ENCODE data around the gene AHI1. TPM values are rescaled to one million over a fixed set of nuclear protein-coding genes. Genes with fewer than 3 reads are reported as not detected.

The AHI1 gene
- polyA plus RNA-seq, 1 donor (not counting 4 experiments of a cell fraction or from before 2014, with no cell fraction given), result 7.0 TPM

DNA sequence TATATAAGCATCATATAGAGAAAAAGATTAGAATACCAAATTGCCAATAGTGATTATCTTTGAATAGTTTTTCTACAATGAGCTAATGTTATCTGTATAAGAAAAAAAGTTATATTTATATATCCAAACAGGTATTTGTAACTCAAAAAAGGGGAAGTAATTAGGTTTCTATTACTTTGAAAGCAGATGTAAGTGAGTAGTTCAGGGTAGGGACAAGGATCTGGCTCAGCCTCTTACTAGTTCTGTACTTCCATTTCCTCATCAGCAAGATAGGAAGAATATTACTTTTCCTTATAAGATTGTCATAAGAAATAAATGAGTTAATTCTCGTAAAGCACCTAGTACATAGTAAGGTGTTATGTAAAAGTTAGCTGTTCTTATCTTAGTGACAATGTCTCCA, 32.2 kb downstream of the AHI1 start:
- H2AFZ ChIP-seq (ENCODE audit: control insufficient read depth, low read length), result no peak overlapping the region
- no peak overlapping the region for H3K9ac ChIP-seq (ENCODE audit: control insufficient read depth, extremely low read depth, insufficient read depth, low read length)
- no peaks in the 10 kb centered on the region for H3K9me1 ChIP-seq (ENCODE audit: control insufficient read depth, extremely low read depth, insufficient read depth, low read length)
- H3K27ac ChIP-seq (ENCODE audit: control insufficient read depth, insufficient read depth, low read length), result no peak overlapping the region
- dilution Hi-C loops (cut with MboI; ENCODE audit: extremely low pct_ligation_motif_present, low sequenced_read_pairs), result no loop called here
- H3K4me3 ChIP-seq (ENCODE audit: control insufficient read depth in 2 of 3, extremely low read depth in 1 of 3, insufficient read depth in 2 of 3, low read depth in 1 of 3, low read length in 3 of 3), result no peak overlapping the region
- H3K4me2 ChIP-seq (ENCODE audit: control insufficient read depth, extremely low read depth, insufficient read depth, low read depth, low read length), result no peak overlapping the region
- H3K79me2 ChIP-seq (ENCODE audit: control insufficient read depth, insufficient read depth, low read length), result no peaks in the 10 kb centered on the region
- H3K9me3 ChIP-seq (ENCODE audit: control insufficient read depth, low read depth, low read length), result no peaks in the 10 kb centered on the region
- FAIRE-seq (no peak), DNase-seq (ENCODE audit: low read depth, low spot score) (no peak)
- no peaks in the 10 kb centered on the region for H4K20me1 ChIP-seq (ENCODE audit: control insufficient read depth, extremely low read depth, insufficient read depth, low read length)
- peaks cover 0 to 3% of the 10 kb centered on the region in 2 experiments for H3K36me3 ChIP-seq (ENCODE audit: control insufficient read depth in 2 of 2, extremely low read depth in 1 of 2, insufficient read depth in 2 of 2, low read length in 2 of 2)
- no peaks in the 10 kb centered on the region for H3K4me1 ChIP-seq (ENCODE audit: control insufficient read depth, extremely low read depth, insufficient read depth, low read length)
- TF ChIP-seq, protein P1, sequence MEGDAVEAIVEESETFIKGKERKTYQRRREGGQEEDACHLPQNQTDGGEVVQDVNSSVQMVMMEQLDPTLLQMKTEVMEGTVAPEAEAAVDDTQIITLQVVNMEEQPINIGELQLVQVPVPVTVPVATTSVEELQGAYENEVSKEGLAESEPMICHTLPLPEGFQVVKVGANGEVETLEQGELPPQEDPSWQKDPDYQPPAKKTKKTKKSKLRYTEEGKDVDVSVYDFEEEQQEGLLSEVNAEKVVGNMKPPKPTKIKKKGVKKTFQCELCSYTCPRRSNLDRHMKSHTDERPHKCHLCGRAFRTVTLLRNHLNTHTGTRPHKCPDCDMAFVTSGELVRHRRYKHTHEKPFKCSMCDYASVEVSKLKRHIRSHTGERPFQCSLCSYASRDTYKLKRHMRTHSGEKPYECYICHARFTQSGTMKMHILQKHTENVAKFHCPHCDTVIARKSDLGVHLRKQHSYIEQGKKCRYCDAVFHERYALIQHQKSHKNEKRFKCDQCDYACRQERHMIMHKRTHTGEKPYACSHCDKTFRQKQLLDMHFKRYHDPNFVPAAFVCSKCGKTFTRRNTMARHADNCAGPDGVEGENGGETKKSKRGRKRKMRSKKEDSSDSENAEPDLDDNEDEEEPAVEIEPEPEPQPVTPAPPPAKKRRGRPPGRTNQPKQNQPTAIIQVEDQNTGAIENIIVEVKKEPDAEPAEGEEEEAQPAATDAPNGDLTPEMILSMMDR (optimal IDR thresholded peaks at IDR 0.05 in 1 of 3, IDR thresholded peaks at IDR 0.05 in 1 of 3, conservative IDR thresholded peaks at IDR 0.05 in 1 of 3; ENCODE audit: extremely low read depth in 1 of 3, insufficient read depth in 2 of 3, low read length in 3 of 3), result no peak
- no peak for TF ChIP-seq EZH2 (IDR thresholded peaks at IDR 0.05; ENCODE audit: low read length)
- no peaks in the 10 kb centered on the region for H3K27me3 ChIP-seq (ENCODE audit: control insufficient read depth, extremely low read depth, insufficient read depth, low read length)

DNA sequence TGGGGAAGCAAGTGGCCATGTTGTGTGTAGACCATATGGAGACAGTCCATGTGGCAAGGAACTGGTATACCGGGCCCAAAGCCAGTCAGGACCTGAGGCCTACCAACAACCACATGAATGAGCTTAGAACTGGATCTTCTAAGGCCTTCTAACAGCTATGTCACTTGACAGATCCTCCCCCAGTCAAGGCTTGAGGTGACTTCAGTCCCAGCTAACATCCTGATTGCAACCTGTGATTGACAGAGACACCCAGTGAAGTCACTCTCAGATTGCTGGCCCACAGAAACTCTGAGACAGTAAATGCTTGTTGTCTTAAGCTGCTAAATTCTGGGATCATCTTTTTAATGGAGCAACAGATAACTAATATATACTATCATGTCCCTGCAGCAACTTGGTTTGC, 32.9 kb downstream of the AHI1 start:
- dilution Hi-C loops (cut with MboI; ENCODE audit: extremely low pct_ligation_motif_present, low sequenced_read_pairs), result no loop called here
- TF ChIP-seq, protein P1 (optimal IDR thresholded peaks at IDR 0.05 in 1 of 3, IDR thresholded peaks at IDR 0.05 in 1 of 3, conservative IDR thresholded peaks at IDR 0.05 in 1 of 3; ENCODE audit: extremely low read depth in 1 of 3, insufficient read depth in 2 of 3, low read length in 3 of 3), result no peak
- TF ChIP-seq EZH2 (IDR thresholded peaks at IDR 0.05; ENCODE audit: low read length), result no peak
- no peak for DNase-seq (ENCODE audit: low read depth, low spot score)

More for the DNA sequence above, 32.9 kb downstream of the AHI1 start:
- no peak for FAIRE-seq
- Histone ChIP-seq H2AFZ (ENCODE audit: control insufficient read depth, low read length) (no peak overlapping the region), H4K20me1 (ENCODE audit: control insufficient read depth, extremely low read depth, insufficient read depth, low read length) (no peaks in the 10 kb centered on the region), H3K9me3 (ENCODE audit: control insufficient read depth, low read depth, low read length) (no peaks in the 10 kb centered on the region), H3K9me1 (ENCODE audit: control insufficient read depth, extremely low read depth, insufficient read depth, low read length) (no peaks in the 10 kb centered on the region), H3K4me3 (ENCODE audit: control insufficient read depth in 2 of 3, extremely low read depth in 1 of 3, insufficient read depth in 2 of 3, low read depth in 1 of 3, low read length in 3 of 3) (no peak overlapping the region), H3K4me1 (ENCODE audit: control insufficient read depth, extremely low read depth, insufficient read depth, low read length) (no peaks in the 10 kb centered on the region), H3K79me2 (ENCODE audit: control insufficient read depth, insufficient read depth, low read length) (no peaks in the 10 kb centered on the region), H3K4me2 (ENCODE audit: control insufficient read depth, extremely low read depth, insufficient read depth, low read depth, low read length) (no peak overlapping the region), H3K9ac (ENCODE audit: control insufficient read depth, extremely low read depth, insufficient read depth, low read length) (no peak overlapping the region), H3K27me3 (ENCODE audit: control insufficient read depth, extremely low read depth, insufficient read depth, low read length) (no peaks in the 10 kb centered on the region), H3K27ac (ENCODE audit: control insufficient read depth, insufficient read depth, low read length) (no peak overlapping the region), H3K36me3 (ENCODE audit: control insufficient read depth in 2 of 2, extremely low read depth in 1 of 2, insufficient read depth in 2 of 2, low read length in 2 of 2) (peaks cover 0 to 3% of the 10 kb centered on the region in 2 experiments)

All from keratinocyte (primary cell).